Lower leg skin (tissue), 3 donors: ENCODE data around the gene NISCH.

ENCODE experiments used
- POLR2A ChIP-seq, 2 donors: fragments of 450-650 bp; IDR thresholded peaks; one replicate each; pipeline ENCODE4 v1.6.1; 2016 to 2017; ENCODE audit warnings: antibody characterized with exemption in 2 of 2, mild to moderate bottlenecking in 1 of 2, moderate library complexity in 1 of 2
- TF ChIP-seq, protein P1 (sequence below), 3 donors: fragments of 450-650 bp; IDR thresholded peaks; one replicate each; pipeline ENCODE4 v1.5.1; 2016; ENCODE audit warnings: antibody characterized with exemption in 3 of 3, mild to moderate bottlenecking in 3 of 3, moderate library complexity in 2 of 3

- TF ChIP-seq, protein P1, sequence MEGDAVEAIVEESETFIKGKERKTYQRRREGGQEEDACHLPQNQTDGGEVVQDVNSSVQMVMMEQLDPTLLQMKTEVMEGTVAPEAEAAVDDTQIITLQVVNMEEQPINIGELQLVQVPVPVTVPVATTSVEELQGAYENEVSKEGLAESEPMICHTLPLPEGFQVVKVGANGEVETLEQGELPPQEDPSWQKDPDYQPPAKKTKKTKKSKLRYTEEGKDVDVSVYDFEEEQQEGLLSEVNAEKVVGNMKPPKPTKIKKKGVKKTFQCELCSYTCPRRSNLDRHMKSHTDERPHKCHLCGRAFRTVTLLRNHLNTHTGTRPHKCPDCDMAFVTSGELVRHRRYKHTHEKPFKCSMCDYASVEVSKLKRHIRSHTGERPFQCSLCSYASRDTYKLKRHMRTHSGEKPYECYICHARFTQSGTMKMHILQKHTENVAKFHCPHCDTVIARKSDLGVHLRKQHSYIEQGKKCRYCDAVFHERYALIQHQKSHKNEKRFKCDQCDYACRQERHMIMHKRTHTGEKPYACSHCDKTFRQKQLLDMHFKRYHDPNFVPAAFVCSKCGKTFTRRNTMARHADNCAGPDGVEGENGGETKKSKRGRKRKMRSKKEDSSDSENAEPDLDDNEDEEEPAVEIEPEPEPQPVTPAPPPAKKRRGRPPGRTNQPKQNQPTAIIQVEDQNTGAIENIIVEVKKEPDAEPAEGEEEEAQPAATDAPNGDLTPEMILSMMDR (IDR thresholded peaks at IDR 0.05), result no peak
- TF ChIP-seq POLR2A (IDR thresholded peaks at IDR 0.05), result no peak
These were observed 14.7 kb upstream of the NISCH start for GRCh38 chr3:52440671-52441070.
